Esophagus (tissue), 2 donors: ENCODE results near the gene KIF13A. TPM values are rescaled to one million over a fixed set of nuclear protein-coding genes. Genes with fewer than 3 reads are reported as not detected.

Source experiments
- H3K27ac ChIP-seq, 2 donors: one replicate each; pipeline ENCODE4 v1.5.1; 2013; ENCODE audit warnings: low read depth in 2 of 2, mild to moderate bottlenecking in 2 of 2, inconsistent platforms in 1 of 2, low read length in 1 of 2, moderate library complexity in 1 of 2
- H3K27me3 ChIP-seq, 2 donors: one replicate each; pipeline ENCODE4 v1.6.1; 2013; ENCODE audit warnings: low read length in 2 of 2, control low read depth in 1 of 2, mild to moderate bottlenecking in 1 of 2; ENCODE audit not compliant: insufficient read depth in 2 of 2, control insufficient read depth in 1 of 2
- H3K36me3 ChIP-seq, 2 donors: one replicate each; pipeline ENCODE4 v1.6.1; 2013; ENCODE audit warnings: low read length in 1 of 2; ENCODE audit not compliant: control insufficient read depth in 2 of 2, insufficient read depth in 2 of 2
- H3K4me1 ChIP-seq, 2 donors: one replicate each; pipeline ENCODE4 v1.6.1; 2013; ENCODE audit warnings: low read length in 1 of 2; ENCODE audit not compliant: control insufficient read depth in 2 of 2, insufficient read depth in 2 of 2
- H3K4me3 ChIP-seq, 2 donors: one replicate each; pipeline ENCODE4 v1.5.1; 2013; ENCODE audit warnings: low read length in 2 of 2, mild to moderate bottlenecking in 2 of 2, low read depth in 1 of 2, moderate library complexity in 1 of 2
- H3K9me3 ChIP-seq, 2 donors: one replicate each; pipeline ENCODE4 v1.6.1; 2013; ENCODE audit warnings: mild to moderate bottlenecking in 2 of 2, low read depth in 1 of 2, low read length in 1 of 2, moderate library complexity in 1 of 2; ENCODE audit not compliant: control insufficient read depth in 2 of 2, insufficient read depth in 1 of 2
- WGBS, 2 donors: extraction: QIAGEN DNeasy Blood & Tissue Kit; methylation state at CpG; one replicate each; pipeline ENCODE4 v1.1.7; 2013; 5-methylcytosine and 5-hydroxymethylcytosine counted together
- polyA plus RNA-seq, 2 donors: library from polyadenylated mRNA; stranded (reverse); fragments of 200-250 nt; gene quantifications; one replicate each; pipeline ENCODE4 v1.2.3, GENCODE V29; 2013
- donor health status: healthy with polysubstance abuse.
- donor health status: Bipolar disorder and iron deficiency.

Gene KIF13A
- polyA plus RNA-seq, 2 donors, result 7.7 to 11.5 TPM

DNA sequence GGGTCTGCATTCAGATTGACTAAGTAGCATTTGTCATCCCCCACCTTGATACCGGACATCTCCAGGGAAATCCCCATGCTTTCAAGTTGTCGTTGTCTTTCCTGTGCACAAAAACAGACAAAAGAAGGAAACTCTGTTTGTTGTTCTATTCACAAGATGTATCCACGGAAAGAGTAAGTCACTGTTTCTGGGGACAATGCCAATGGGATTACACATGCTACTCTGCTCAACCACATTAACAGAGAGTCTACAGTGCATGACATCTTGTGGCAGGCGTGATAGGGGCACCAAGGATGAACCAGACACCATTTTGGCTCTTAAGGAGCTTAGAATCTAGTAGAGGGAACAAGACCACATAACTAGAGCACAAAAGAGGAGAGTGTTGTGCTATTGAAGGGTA lies 156.3 kb downstream of the KIF13A start:
- no peak overlapping the region for H3K27ac ChIP-seq
- peaks cover 5 to 7% of the 10 kb centered on the region in 2 donors for H3K36me3 ChIP-seq
- 28 to 53% methylated on average over 4 of the region's 4 CpGs for WGBS, 2 donors

DNA sequence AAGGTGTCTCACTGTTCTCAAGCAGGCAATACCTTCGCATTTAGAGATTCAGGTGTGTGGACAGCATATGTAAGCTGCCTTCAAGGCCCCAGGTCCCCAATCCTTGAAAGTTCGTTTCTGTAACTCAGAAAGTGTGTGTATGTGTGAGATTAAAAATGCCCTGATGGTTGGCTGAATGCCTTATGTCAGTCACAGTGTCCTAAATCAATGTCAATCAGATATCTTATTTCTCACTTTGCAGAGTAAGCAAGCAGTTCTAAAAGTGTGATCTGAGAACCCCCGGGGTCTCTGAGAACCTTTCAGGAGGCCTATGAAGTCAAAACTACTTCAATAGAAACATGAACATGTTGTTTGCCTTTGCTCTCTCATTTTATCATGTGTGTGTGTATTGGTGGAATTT lies 157.5 kb downstream of the KIF13A start:
- WGBS, 2 donors, result 89 to 94% methylated on average over 3 of the region's 3 CpGs
- Histone ChIP-seq H3K27ac (no peak overlapping the region), H3K36me3 (peaks cover 5 to 11% of the 10 kb centered on the region in 2 donors), H3K27me3 (no peaks in the 10 kb centered on the region), H3K4me1 (no peaks in the 10 kb centered on the region), H3K4me3 (no peak overlapping the region), H3K9me3 (no peaks in the 10 kb centered on the region)

More for the DNA sequence above, 156.3 kb downstream of the KIF13A start:
- Histone ChIP-seq H3K27me3 (no peaks in the 10 kb centered on the region), H3K4me1 (no peaks in the 10 kb centered on the region), H3K4me3 (no peak overlapping the region), H3K9me3 (no peaks in the 10 kb centered on the region)

DNA sequence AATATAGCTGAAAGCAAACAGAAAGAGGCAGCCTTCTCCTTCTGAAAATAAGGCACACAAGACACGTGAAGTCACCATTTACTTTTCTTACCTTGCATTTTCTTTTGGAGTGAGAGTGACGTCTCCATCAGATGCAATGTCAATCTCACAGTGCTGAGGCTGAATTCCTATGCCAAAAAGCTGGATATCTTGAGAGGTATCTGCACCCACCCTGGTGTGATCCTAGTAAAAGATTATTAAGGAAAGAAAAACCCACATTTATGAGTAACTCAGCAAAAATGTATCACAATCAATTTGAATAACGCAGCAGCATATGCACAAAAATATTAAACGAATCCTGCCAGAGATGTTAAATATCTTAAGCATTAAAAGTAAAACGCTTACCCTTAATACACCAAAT lies 159.3 kb downstream of the KIF13A start:
- peaks cover 5 to 11% of the 10 kb centered on the region in 2 donors for H3K36me3 ChIP-seq
- H3K27ac ChIP-seq, result no peak overlapping the region
- H3K4me1 ChIP-seq, result no peaks in the 10 kb centered on the region
- H3K4me3 ChIP-seq, result no peak overlapping the region
- H3K27me3 ChIP-seq, result no peaks in the 10 kb centered on the region
- WGBS, 2 donors, result 92 to 93% methylated on average over 5 of the region's 5 CpGs
- no peaks in the 10 kb centered on the region for H3K9me3 ChIP-seq

DNA sequence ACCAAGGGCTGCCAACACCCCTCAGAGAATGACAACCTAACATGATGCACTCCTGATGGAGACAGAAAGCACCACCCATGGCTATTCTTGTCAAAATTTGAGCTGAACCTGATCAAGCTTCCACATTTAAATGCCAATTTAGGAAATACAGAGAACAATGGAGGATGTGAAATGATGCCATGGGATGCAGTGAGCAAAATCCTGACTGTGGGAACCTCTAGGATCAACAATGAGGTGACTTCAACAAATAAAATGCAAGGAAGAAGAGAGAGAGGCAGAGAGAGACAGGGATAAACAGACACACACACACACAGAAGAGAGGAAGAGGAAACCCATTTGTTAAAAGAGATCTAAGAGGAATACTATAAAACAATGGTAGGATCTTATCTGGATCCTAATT lies 161.1 kb downstream of the KIF13A start:
- Histone ChIP-seq H3K4me3 (no peak overlapping the region), H3K4me1 (no peaks in the 10 kb centered on the region), H3K9me3 (no peaks in the 10 kb centered on the region), H3K27me3 (no peaks in the 10 kb centered on the region), H3K36me3 (peaks cover 5 to 11% of the 10 kb centered on the region in 2 donors), H3K27ac (no peak overlapping the region)

DNA sequence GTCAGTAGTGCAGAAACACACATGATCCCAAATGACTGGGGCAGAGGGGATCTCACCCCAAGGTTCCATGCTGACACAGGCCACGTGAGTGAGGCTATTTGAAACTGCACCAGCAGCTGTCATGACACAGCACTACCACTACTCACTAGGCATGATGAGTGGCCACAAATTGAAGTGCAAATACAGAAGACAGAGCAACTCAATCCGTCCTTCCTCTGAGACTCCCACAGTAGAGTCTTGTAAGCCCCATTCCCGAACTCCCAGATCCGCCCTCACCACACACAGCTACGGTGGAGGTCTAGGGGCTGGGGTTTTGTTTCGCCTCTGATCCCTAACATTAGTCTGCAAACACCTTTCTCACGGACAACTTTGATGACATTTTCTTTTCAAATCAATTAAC lies 167.4 kb downstream of the KIF13A start:
- Histone ChIP-seq H3K36me3 (no peaks in the 10 kb centered on the region), H3K27ac (no peak overlapping the region), H3K27me3 (no peaks in the 10 kb centered on the region), H3K4me1 (no peaks in the 10 kb centered on the region), H3K4me3 (no peak overlapping the region), H3K9me3 (no peaks in the 10 kb centered on the region)
- WGBS, 2 donors, result 86 to 87% methylated on average over 7 of the region's 7 CpGs

DNA sequence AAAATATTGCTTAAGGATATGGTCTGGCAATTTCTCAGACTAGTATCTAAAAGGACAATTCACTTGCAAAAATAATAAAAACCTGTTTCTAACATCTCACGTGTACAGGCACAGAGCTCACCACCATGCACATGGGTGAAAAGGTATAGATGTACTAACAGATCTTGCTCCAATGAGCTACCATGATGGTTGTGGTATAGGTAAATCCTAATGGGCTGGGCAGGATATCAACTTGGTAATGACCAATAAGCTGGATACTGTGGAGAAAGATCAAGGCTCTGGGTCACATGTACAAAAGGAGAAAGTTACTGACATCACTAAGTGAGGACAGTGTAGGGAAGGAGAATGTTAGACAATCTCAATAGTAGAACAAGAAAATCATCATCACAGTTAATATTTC lies 169.7 kb downstream of the KIF13A start:
- Histone ChIP-seq H3K9me3 (no peaks in the 10 kb centered on the region), H3K4me3 (no peak overlapping the region), H3K4me1 (no peaks in the 10 kb centered on the region), H3K27me3 (no peaks in the 10 kb centered on the region), H3K27ac (no peak overlapping the region), H3K36me3 (no peaks in the 10 kb centered on the region)
- WGBS, 2 donors, result 88 to 94% methylated on average over 1 of the region's 1 CpG

DNA sequence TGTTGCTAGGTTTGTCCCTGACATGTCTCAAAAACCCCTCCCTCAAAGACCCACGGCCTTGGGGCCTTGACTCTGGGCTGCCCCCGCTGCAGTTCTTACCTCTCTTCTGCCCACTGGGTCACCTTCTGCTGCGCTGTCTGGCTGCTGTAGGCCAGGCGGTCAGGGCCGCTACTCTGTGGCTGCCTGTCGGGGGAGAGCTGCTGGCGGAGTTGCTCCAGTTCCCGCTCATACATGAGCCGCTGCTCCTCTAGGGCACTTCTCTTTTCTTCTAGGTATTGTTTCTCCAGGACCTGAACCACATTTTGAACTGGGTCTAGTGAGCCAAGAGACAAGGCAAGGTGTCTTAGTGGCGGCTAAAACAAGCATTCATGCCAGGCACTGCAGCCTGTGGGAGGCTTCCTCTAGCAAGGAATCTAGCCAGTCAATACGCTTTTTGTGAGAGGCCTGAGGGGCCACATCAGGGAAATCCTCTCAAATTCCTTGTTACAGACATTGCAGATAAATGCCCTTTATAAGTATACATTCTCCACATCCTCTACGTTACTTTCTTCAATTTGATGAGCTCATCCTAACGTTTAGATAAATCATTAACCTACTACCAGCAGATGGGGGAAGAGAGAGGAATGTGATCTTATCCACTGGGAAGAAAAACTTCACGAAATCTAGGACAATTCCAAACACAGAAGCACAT lies 170.4 kb downstream of the KIF13A start:
- Histone ChIP-seq H3K4me3 (no peak overlapping the region), H3K27ac (no peak overlapping the region), H3K4me1 (no peaks in the 10 kb centered on the region), H3K27me3 (no peaks in the 10 kb centered on the region), H3K9me3 (no peaks in the 10 kb centered on the region), H3K36me3 (no peaks in the 10 kb centered on the region)
- 84% methylated on average over 14 of the region's 14 CpGs for WGBS, 2 donors

DNA sequence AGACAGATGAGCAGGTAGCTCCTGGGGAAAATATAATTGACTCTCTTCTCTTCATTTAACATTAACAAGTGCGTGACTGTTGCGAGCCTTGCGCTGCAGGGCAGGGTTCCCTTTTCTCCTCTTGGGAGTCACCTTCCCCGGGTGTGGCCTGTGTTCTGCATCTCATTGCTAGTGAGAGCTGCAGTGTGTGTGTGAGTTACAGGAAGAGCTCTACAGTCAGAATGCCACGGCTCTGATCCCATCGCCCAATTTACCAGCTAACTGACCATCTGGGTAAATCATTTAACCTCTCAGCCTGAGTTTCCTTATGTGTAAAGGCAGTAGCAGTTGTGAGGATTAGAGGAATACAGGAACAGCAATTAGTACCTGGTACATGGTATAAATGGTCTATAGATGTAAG lies 173.9 kb downstream of the KIF13A start:
- no peaks in the 10 kb centered on the region for H3K9me3 ChIP-seq
- H3K27ac ChIP-seq, result no peak overlapping the region
- no peaks in the 10 kb centered on the region for H3K36me3 ChIP-seq
- H3K27me3 ChIP-seq, result no peaks in the 10 kb centered on the region
- no peaks in the 10 kb centered on the region for H3K4me1 ChIP-seq
- 96 to 98% methylated on average over 6 of the region's 6 CpGs for WGBS, 2 donors
- no peak overlapping the region for H3K4me3 ChIP-seq

DNA sequence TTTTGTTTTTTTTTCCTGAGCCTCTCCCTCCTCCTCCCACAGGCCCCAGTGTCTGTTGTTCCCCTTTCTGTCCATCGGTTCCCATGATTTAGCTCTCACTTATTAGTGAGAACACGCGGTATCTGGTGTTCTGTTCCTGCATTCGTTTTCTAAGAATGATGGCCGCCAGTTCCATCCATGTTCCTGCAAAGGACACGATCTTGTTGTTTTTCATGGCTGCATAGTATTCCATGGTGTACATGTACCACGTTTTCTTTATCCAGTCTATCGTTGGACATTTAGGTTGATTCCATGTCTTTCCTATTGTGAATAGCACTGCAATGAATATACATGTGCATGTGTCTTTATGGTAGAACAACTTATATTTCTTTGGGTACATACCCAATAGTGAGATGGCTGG lies 175.1 kb downstream of the KIF13A start:
- Histone ChIP-seq H3K4me3 (no peak overlapping the region), H3K27me3 (no peaks in the 10 kb centered on the region), H3K4me1 (no peaks in the 10 kb centered on the region), H3K9me3 (no peaks in the 10 kb centered on the region), H3K27ac (no peak overlapping the region), H3K36me3 (no peaks in the 10 kb centered on the region)
- 93 to 97% methylated on average over 8 of the region's 8 CpGs for WGBS, 2 donors

DNA sequence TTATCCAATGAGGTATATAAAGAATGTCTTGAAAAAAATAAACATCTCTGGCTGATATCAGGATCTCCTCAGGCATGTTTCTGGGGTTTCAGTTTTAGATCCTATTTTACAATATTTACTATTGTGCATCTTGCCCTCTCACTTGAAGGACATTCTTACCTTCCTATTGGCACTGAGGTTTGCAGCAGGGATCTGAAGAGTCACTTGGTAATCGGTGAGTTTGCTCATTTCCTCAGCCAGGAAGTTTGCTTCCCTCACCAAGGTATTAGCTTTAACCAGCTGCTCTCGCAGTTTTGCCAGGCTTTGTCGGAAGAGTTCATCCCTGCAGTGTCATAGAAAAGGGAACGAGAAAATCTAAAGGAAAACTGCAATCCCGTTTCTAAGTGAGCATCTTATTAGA lies 178.8 kb downstream of the KIF13A start:
- no peak overlapping the region for H3K4me3 ChIP-seq
- no peaks in the 10 kb centered on the region for H3K36me3 ChIP-seq
- H3K27me3 ChIP-seq, result no peaks in the 10 kb centered on the region
- no peaks in the 10 kb centered on the region for H3K4me1 ChIP-seq
- H3K27ac ChIP-seq, result no peak overlapping the region
- H3K9me3 ChIP-seq, result no peaks in the 10 kb centered on the region
- WGBS, 2 donors, result 91% methylated on average over 5 of the region's 5 CpGs
